Ammon's horn (tissue), 1 donor: ENCODE data around the gene MYO16.

Experiments used
- DNase-seq: peaks from one replicate; pipeline ENCODE4 v3.0.0-alpha.2; 2016; ENCODE audit warnings: low spot score

MYO16 gene

DNA sequence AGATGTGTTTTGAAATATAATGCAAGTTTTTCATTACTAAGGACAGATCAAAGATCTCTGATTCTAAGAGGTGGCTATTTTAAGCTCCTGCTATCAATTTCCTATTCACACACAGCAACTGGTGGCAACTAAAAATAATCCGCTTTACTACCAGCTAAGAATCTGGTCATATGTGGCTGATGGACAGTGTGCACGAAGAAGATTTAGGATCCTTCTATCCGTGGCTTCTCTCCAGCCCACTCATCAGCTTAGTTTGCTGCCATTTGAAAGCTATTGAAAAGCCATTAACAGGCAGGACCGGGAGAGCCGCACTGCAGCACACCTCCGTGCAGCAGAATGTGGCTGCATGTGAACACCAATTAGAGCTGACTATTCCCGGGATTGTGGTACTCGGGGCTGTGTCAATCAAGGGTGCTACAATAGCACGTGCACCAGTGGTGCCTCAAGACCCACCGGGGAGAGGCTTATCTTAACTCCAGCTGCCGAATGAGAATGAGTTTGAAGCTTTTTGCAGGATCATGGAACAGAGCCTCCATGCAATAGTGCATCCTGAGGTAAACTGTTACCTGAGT lies at the start of gene MYO16:
Gene MYO16, plus strand, starts transcription at position 431 of the 572 bp plus-strand sequence. CDS start 234 bp downstream, outside the sequence.
- DNase-seq = peak; percentile 6

DNA sequence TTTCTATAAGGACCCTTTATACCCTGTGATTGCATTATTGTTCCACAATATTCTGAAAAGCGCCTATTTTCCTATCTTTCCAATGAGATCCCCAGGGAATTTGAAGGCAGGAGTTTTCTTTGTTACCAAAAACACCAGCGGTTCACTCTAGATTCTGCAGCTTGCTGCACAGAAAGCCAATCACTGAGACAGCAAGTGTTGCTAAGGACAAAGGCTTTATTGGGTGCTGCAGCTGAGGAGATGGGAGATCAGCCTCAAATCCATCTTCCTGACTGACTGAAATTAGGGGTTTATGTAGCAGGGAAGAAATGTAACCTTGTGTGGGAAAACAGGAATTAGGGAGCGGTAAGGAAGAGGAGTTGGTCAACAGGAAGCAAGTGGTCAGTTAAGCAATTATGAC lies 42.6 kb upstream of the MYO16 start:
- no peak for DNase-seq

DNA sequence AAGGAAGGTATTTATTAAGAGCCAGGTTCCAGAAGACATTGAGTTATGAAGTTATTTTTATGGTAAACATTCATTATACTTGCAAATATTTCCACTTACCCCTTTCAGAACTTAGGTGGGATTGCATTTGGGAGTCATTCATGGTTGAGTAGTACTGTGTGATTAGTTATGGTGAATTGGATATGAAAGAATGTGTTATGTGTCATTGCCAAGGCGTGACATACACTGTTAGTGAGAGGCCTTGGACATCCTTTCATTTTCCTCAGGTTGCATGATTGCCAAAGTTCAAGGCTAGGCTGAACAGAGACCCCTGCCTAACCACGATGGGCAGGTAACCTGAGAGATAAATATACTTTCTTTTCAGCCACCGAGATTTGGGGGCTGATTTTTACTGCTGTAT lies 40.9 kb upstream of the MYO16 start:
- DNase-seq = no peak

DNA sequence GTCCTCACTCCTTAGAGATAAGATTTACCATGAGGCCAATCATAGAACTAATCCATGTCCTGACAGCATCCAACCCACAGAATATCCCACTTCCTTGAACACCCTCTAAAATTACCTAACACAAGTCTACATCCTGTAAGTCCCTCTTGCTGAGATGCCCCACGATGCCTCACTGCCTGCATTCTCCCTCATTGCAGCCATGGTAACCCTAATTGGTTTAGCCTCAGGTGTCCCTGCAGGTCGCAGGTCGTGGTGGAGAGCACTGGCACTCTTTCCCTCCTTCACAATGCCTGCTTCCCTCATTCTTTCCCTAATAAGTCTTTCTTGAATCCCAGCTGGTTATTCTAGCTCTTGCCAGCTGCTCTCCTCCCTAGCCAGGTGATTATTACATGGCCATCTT lies 35.3 kb upstream of the MYO16 start:
- DNase-seq = no peak

DNA sequence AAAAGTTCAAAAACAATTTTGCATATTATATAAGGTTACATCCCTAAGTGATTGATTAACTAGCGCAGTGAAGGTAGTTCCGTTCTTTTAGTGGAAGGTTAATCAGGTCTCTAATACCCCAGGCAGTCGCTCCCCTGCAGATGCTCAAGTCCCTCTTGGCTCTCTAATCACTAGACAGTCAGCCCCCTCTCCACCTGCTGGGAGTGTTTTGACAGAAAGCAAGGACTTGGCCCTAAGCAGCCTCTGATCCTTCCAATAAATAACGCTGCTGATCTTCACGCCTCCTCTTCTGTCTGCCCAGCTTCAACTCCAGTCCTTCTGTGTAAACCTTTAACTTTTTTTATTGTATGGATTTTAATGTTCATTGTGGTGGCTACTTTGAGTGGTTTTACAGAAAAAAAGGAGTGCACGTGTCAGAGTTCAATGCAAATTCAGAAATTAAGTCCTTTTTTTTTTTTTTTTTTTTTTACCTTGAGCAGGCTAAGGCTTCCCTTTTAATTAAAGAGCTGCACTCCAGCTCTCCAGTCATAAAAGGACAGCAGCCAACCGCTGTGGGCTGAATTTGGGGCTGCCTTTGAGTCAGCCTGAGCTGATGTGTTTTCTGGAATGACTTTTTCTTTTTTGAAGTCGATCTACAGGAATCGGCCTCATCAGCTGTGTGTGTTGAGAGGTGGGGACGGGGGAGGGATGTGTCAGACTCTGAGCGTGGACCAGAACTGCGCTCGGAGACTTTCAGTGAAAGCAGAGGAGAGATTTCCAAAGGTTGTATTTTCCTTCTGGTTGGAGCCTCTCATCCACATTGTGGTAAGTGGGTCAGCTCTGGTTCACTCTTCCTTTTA lies 33.8 kb upstream of the MYO16 start:
- DNase-seq = peak; percentile 11

DNA sequence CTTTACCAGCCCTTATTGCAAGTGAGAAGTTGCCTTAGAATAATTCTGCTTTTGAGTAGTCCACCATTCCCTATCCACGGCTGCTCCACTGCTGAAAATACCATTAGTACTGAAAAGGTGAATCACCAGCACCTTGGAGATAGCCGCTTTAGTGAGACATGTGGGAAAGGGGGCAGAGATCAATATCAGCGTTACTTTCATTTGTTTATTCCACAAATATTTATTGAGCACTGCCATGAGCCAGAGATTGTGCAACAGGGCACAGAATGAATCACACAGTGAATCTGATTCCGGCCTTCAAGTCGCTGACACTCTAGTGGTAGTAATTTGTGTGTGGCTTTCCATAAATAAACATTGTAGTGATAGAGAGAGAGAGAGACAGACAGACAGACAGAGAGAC lies 31.5 kb upstream of the MYO16 start:
- DNase-seq = no peak

DNA sequence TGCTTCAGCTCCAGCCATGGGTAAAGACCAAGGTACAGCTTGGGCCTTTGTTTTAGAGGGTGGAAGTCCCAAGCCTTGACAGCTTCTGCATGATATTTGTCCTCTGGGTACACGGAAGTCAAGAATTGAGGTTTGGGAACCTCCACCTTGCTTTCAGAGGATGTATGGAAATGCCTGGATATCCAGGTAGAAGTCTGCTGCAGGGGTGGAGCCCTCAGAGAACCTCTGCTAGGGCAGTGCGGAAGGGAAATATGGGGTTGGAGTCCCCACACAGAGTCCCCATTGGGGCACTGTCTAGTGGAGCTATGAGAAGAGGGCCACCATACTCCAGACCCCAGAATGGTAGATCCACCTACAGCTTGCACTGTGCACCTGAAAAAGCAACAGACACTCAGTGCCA lies 23.0 kb upstream of the MYO16 start:
- no peak for DNase-seq

DNA sequence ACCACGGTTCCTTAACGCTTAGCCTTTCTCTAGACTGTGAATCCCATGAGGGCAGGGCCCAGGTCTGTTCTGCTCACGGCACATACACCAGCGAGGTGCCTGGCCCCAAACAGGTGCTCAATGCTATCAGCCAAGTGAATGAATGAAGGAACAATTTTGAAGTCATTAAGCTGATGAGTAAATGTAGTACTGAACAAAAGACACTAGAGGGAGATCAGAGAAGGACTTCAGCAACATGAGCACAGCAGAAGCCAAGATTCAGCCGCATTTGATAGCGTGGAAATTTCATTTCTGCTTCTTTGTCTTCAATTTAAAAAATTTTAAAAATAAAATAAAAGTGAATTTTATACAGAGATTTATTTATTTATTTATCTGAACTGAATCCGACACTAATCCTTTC lies 20.1 kb upstream of the MYO16 start:
- peak; percentile 27 for DNase-seq

DNA sequence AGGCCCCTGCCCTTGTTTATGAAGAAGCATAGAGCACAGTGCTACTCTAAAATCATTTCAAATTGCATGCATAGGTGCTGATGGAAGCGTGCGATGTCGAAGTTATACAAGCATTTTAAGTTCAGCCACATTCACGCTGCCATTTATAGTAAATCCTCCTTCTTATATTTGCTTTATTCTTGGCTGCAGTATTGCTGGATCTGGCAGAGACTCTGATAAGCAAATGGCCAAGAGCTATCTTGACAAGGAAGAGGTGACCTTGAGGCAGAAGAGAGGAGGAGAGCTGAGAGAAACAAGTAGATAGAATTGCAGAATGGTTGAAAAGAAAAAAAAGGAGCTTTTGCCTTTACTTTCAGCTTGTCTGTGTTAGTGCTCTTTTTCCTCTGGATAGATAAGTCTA lies 18.9 kb upstream of the MYO16 start:
- DNase-seq = no peak

DNA sequence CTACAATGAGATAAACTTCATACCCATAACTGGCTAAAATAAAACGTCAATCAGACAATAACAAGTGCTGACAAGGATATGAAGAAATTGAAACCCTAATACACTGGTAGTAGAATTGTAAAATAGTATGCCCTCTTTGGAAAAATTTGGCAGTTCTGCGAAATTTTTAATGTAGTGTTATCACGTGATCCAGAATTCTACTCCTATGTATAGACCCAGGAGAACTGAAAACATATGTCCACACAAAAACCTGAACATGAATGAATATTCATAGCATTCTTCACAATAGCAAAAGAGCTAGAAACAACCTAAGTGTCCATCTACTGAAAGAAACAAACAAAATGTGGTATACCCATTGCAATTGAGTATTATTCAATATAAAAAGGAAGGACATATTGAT lies 14.2 kb upstream of the MYO16 start:
- no peak for DNase-seq

DNA sequence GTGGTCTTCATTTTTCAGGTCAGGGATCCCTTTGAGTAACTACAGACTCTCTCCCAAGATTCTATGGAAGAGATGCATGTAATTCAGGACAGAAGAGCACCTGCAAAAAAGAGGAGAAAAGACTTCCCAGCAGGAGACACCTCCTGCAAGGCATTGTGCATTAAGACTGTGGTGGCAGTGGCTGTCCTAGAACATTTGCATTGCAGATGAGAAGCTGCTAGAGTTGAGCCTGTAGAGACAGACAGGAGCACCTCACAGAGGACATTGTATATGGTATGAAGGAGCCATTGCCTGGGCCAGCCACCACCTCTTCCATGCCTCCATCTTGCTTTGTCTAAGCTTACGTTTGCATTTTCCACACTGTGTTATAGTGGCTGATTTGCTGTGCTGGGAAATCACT lies 11.2 kb upstream of the MYO16 start:
- DNase-seq = no peak

DNA sequence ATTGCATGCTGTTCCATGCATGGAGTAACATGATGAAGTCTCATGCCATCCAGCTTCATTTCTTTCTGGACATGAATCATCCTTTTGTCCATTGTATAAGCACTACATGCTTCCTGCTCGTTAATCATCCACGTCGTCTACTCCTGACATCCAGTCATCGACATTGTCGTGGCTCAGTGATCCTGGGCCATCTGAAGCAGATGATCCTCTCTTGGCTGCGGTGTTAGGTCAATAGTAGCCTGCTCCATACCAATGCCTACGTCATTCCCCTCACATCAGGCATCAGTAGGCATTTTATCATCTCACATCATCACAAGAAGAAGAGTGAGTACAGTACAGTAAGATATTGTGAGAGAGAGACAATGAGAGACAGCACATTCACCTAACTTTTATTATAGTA lies 7.9 kb upstream of the MYO16 start:
- DNase-seq = no peak

DNA sequence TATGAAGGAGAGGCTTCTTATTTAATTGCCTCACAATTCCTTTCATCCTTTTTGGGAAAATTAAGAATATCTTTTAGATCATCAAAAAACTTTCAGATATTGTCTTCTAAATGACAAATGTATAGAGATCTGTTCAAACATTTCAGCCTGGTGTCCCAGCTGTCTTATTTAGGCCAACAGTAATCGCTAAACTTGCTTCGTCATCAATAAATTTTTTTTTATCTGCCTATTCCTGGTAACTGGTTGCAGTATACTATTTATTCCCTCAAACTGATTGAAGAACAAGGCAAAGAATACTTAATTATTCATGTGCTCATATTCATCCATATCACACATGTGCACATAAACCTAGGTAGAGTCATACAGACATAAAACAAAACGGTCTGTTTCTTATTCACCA lies 5.3 kb upstream of the MYO16 start:
- no peak for DNase-seq

DNA sequence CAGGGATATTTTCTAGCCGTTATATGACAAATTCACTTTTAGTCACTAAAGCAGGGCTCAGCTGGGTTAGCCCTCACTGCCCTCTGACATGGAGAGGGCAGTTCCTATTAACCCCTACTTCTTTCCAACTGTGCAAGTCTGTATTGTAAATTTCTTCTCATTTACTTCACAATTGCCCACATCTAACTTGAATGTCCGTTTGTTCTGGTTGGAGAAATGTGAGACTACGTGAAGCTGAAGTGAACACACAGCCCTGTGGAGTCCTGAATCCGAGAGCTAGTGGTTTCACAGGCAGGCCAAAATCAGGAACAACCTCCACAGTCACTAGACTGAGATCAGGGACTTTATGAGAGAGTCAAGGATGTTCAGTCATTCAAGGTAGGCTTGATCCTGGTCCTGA lies 4.4 kb upstream of the MYO16 start:
- no peak for DNase-seq

DNA sequence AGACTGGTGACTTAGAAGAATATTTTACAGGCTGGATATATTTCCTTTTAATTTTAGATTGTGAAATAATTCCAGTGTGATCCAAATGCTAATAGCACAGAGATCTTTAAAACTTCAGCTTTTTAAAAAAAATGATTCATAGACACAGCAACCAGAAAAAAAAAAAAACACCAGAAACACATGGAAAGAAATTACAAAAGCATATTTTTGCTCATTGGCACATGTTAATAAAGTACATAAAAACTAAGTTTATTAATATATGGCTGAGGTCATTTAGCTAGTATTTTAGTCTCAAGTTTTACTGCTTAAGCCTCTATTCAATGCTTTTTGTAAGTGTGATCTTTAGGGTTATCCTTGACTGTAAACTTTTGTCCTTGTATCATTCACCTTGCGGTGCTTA lies 577 bp downstream of the MYO16 start:
- no peak for DNase-seq

DNA sequence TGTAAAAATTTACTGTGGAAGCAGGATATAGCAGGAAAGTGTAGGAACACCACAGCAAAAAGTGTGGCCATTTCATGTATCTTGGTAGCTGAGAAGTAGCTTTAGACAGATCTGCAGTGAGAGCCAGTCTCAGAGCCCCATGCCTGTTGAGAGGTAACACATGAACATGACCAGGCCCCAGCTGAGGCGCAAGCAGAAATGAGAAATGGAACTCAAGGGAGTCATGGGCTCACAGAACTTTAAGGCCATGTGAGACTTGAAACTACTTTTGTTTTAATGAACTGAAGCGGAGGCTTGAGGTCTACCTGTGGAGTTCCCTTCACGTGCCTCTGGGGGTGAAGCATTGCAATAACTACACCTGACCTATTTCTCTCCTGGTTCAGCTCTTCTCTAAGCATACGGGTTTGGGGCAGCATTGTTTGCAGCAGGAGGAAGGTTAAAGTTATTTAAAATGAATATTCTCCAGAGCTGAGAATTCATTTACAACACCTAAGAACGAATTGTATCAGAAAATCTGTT lies 3.3 kb downstream of the MYO16 start:
- no peak for DNase-seq

DNA sequence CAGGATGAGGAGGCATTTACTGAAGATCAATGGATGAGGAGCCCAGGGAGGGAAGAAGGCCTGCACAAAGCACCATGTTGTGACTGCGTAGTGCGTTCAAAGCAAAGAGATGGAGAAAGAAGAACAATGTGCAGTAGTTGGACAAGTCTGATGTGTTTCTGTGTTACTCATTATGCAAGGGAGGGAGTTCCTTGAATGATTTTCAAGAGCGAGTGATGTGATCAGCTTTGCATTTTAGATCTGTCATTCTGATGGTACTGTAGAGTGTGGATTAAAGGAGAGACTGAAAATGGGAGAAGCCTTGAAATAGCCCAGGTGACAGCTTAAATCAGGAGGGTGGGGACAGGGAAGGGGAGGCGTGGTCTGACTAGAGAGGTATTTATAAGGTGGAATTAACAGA lies 9.5 kb downstream of the MYO16 start:
- no peak for DNase-seq

DNA sequence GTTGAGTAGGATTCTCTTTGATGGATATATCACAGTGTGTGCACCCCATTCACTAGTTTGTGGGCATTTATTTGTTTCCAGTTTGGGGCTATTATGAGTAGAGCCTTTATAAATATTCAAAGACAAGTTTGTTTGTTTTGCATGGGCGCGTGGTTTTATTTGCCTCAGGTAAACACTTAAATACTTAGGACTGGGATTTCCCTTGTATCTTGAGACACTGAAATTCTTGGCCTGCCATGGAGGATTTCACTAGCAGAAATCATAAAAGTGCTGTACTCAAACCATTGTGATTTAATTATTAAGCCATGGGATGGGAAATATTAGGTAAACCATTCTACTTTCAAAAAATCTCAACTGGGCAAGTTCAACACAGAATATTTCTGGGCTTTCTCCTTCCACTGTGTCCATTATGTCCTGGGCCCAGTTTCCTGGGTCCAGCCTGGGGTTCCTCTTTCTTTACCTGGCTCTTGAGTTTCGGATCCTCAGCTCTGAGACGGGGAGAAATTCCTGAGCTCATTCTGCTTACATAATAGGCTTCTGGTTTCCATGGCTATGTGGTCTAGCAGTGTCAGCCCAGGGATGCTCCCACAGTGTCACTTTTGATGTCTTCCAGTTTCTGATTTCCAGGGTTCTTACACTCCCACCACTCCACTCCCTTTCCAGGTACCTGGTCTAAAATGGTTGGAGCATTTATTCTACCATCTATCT lies 14.4 kb downstream of the MYO16 start:
- no peak for DNase-seq

DNA sequence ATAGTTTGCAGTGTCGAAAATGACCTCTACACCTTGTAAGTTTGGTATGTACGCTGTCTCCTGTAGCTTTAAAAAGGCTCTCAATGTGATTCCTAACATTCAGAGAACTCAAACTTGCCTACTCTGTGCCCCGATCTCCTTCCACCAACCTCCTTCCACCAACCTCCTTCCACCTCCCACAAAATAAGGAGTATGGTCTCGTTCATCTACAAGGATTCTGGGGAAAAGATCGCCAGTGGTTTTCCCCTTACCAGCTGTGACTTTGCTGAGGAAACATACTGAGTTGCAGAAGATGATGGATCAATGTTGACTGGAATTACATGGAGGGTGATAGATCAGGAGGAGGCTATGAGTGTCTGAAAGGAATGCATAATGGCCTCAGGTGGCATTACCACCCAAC lies 16.0 kb downstream of the MYO16 start:
- DNase-seq = no peak

DNA sequence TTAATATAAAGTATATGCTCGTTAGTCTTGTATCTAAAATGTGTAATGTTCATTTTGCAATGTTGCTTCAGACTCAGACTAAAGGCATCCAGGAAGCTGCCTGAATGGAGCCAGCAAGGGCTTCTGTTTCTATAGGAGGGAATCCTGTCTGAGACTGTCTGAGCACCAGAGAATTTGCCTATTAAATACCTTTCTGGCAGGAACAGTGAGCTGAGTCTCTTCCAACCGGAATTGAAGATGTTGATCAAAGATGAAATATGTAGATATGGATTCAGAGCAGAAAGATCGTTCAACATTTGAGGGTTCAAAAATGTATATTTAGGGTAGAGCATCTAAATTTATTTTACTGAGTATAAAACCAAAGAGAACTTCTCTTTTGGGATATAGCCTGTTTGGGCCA lies 20.9 kb downstream of the MYO16 start:
- DNase-seq = no peak

DNA sequence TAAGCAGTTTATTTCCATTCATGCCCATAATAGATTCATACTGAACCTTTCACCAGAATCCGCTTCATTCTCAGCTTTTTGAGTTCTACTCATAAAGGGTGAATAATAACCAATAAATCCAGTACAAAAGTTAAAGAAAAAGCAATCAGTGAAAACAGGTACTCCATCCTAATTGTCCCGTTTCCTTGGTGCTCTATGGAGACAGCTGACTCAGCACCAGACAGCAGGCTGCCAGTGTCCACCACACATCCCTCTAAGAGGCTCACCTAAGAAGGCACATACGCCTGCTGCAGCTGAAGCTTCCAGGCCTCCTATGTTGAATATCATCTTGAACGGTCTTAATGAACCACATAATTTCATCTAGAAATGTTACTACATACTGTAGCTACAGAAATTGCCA lies 27.3 kb downstream of the MYO16 start:
- no peak for DNase-seq

DNA sequence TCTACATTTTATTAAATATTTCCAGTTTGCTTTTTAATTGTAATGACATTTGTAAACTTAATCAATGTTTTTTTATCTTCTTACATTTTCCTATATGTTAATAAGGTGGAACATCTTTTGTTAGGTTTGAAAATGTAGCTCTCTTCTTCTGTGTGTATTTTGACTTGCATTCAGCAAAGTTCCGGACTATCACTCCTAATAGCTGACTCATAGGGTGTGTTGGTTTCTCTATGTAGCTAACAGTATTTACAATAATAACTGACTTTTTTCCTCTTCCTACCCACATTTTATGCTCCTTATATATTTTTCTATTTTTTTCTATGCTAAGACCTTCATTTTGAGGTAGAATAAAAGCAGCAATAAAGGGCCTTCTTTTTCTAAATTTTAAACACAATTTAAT lies 28.1 kb downstream of the MYO16 start:
- DNase-seq = no peak

DNA sequence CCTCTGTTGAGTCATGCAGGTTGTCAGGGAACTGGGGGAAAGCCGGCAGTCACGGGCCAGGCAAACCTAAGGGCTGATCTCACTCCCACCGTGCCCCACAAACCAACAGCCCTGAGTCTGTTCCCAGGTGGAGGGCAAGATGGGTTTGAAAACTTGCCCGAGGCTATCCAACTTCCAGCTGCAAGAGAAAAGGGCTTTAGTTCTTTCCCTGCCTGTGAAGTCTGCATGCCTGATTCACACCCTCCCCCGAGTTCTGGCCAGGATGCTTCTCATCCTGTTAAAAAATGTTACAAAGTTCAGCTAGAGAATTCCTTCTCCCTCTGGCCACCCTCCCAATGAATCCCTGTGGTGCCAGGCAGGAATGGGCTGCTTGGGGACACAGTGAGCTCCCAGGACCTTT lies 33.1 kb downstream of the MYO16 start:
- DNase-seq = no peak
